Karpas-422 (cell line): Measurements from ENCODE around the gene ADRA2B. TPM values are rescaled to one million over a fixed set of nuclear protein-coding genes. Genes with fewer than 3 reads are reported as not detected.

Experiments
- DNase-seq: peaks from one replicate; pipeline ENCODE4 v3.0.0-alpha.2; 2015
- H2AFZ ChIP-seq: fragments of 200-600 bp; sonication (generic); 2 replicates; pipeline ENCODE4 v1.6.1; 2014; ENCODE audit warnings: antibody characterized with exemption, low read length, mixed read lengths
- H3K27ac ChIP-seq: fragments of 200-600 bp; sonication (generic); 2 replicates; pipeline ENCODE4 v1.5.1; 2014; ENCODE audit warnings: mild to moderate bottlenecking, low read length, moderate library complexity
- H3K27me3 ChIP-seq: fragments of 200-600 bp; sonication (generic); 2 replicates; pipeline ENCODE4 v1.6.1; 2014; ENCODE audit warnings: low read length, mixed read lengths
- H3K36me3 ChIP-seq: fragments of 200-600 bp; sonication (generic); 2 replicates; pipeline ENCODE4 v1.6.1; 2014; ENCODE audit warnings: low read length, mixed read lengths; ENCODE audit not compliant: insufficient read depth
- H3K4me1 ChIP-seq: fragments of 200-600 bp; sonication (generic); 2 replicates; pipeline ENCODE4 v1.6.1; 2014; ENCODE audit warnings: mild to moderate bottlenecking, low read length, mixed read lengths
- H3K4me2 ChIP-seq: fragments of 200-600 bp; sonication (generic); 2 replicates; pipeline ENCODE4 v1.6.1; 2014; ENCODE audit warnings: low read length, low read depth, mild to moderate bottlenecking; ENCODE audit not compliant: poor library complexity, severe bottlenecking
- H3K4me3 ChIP-seq: fragments of 200-600 bp; sonication (generic); 2 replicates; pipeline ENCODE4 v1.5.1; 2014; ENCODE audit warnings: mild to moderate bottlenecking, antibody characterized with exemption, low read length, mixed read lengths
- H3K79me2 ChIP-seq: fragments of 200-600 bp; sonication (generic); 2 replicates; pipeline ENCODE4 v1.6.1; 2014; ENCODE audit warnings: mild to moderate bottlenecking, low read length, mixed read lengths
- H3K9ac ChIP-seq: fragments of 200-600 bp; sonication (generic); 2 replicates; pipeline ENCODE4 v1.6.0; 2014; ENCODE audit warnings: low read length
- H3K9me2 ChIP-seq: fragments of 200-600 bp; sonication (generic), shearing (Covaris generic); replicated peaks from 2 replicates; pipeline ENCODE4 v1.6.0; 2014; ENCODE audit warnings: mild to moderate bottlenecking, low read length, moderate library complexity; ENCODE audit not compliant: insufficient read depth
- H3K9me3 ChIP-seq: fragments of 300-700, 200-600 bp; sonication (generic); 2 replicates; pipeline ENCODE4 v1.6.1; 2014; ENCODE audit warnings: low read length, mixed read lengths
- H4K20me1 ChIP-seq: fragments of 200-600 bp; sonication (generic); 2 replicates; pipeline ENCODE4 v1.6.1; 2014; ENCODE audit warnings: mild to moderate bottlenecking, antibody characterized with exemption, low read length, low read depth; ENCODE audit not compliant: insufficient read depth
- total RNA-seq: library from RNA; depleted of rRNA; stranded (reverse); fragments of >200 nt; shearing (Covaris generic); gene quantifications from 2 replicates; pipeline ENCODE4 v1.2.3, GENCODE V29; 2014; ENCODE audit warnings: low replicate concordance

The ADRA2B gene
- total RNA-seq, 1 experiment from 2014 or later = not detected

DNA sequence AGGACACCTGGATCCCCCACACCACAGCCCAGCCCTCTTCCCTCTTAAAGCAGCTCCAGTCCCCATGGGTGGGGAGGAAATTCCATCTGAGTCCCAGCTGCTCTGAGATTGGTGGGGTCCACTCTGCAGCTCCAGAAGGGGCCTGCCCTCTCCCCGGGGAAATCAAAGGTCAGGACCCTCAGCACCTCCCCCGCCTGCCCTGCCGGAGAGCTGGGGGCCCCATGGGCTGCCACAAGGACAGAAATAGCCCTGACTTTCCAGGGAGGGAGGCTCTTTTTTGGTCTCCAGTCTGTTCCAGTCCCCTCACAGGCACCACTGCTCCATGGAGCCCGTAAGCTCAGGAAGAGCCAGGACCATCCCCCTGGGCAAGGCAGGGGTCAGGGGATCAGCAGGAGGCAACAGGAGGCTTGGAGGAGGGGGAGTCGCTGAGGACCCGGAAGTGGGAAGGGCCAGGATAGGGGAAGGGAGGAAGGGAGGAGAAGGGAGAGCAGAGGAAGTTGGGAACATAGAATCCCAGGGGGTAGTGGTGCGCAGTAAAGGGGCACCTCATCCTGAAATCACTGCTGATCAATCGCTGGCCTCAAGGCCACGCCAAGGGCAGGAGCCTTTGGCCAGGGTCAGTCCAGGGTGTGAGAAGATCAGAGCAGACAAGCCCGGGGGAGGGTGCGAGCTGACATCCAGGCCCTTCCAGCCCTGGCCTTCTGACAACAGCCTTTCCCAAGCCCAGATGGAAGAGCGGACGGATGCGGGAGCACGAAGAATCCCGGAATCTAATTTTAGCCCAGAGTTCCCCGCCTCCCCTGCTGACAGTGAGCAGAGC, 7.6 kb downstream of the ADRA2B start:
- H3K9ac ChIP-seq = no peak overlapping the region
- no peaks in the 10 kb centered on the region for H3K4me1 ChIP-seq
- H3K27me3 ChIP-seq = no peaks in the 10 kb centered on the region
- no peak for DNase-seq
- no peaks in the 10 kb centered on the region for H4K20me1 ChIP-seq
- H2AFZ ChIP-seq = no peak overlapping the region
- no peak overlapping the region for H3K4me2 ChIP-seq
- H3K36me3 ChIP-seq = no peaks in the 10 kb centered on the region
- no peak overlapping the region for H3K4me3 ChIP-seq
- no peaks in the 10 kb centered on the region for H3K9me2 ChIP-seq
- no peaks in the 10 kb centered on the region for H3K79me2 ChIP-seq
- H3K27ac ChIP-seq = no peak overlapping the region
- peaks cover 6% of the 10 kb centered on the region; the same call in 1 of the 2 replicates for H3K9me3 ChIP-seq

- no peak overlapping the region for H3K27ac ChIP-seq
- no peak overlapping the region for H2AFZ ChIP-seq
- no peaks in the 10 kb centered on the region for H3K27me3 ChIP-seq
- no peak overlapping the region for H3K4me2 ChIP-seq
- peaks cover 6% of the 10 kb centered on the region; the same call in 1 of the 2 replicates for H3K9me3 ChIP-seq
- no peaks in the 10 kb centered on the region for H3K79me2 ChIP-seq
- DNase-seq = no peak
- no peaks in the 10 kb centered on the region for H3K4me1 ChIP-seq
- H3K4me3 ChIP-seq = no peak overlapping the region
- no peaks in the 10 kb centered on the region for H4K20me1 ChIP-seq
- no peak overlapping the region for H3K9ac ChIP-seq
- H3K36me3 ChIP-seq = no peaks in the 10 kb centered on the region
- no peaks in the 10 kb centered on the region for H3K9me2 ChIP-seq
These were observed 8.2 kb downstream of the ADRA2B start for GRCh38 chr2:96108151-96108540.

- no peak overlapping the region for H3K9ac ChIP-seq
- H3K36me3 ChIP-seq = no peaks in the 10 kb centered on the region
- H3K4me2 ChIP-seq = no peak overlapping the region
- H3K27ac ChIP-seq = no peak overlapping the region
- H4K20me1 ChIP-seq = no peaks in the 10 kb centered on the region
- H3K4me3 ChIP-seq = no peak overlapping the region
- H2AFZ ChIP-seq = no peak overlapping the region
- no peak for DNase-seq
- no peaks in the 10 kb centered on the region for H3K79me2 ChIP-seq
- peaks cover 6% of the 10 kb centered on the region; the same call in 1 of the 2 replicates for H3K9me3 ChIP-seq
- no peaks in the 10 kb centered on the region for H3K4me1 ChIP-seq
- H3K27me3 ChIP-seq = no peaks in the 10 kb centered on the region
- no peaks in the 10 kb centered on the region for H3K9me2 ChIP-seq
These were observed 8.7 kb downstream of the ADRA2B start for GRCh38 chr2:96107708-96108065.

- Histone ChIP-seq H3K4me1 (no peaks in the 10 kb centered on the region), H3K79me2 (no peaks in the 10 kb centered on the region), H3K36me3 (no peaks in the 10 kb centered on the region), H3K27ac (no peak overlapping the region), H3K27me3 (no peaks in the 10 kb centered on the region), H3K4me2 (no peak overlapping the region), H3K9me2 (no peaks in the 10 kb centered on the region), H2AFZ (no peak overlapping the region), H3K9me3 (peaks cover 6% of the 10 kb centered on the region; the same call in 1 of the 2 replicates), H4K20me1 (no peaks in the 10 kb centered on the region), H3K4me3 (no peak overlapping the region), H3K9ac (no peak overlapping the region)
- no peak for DNase-seq
These were observed 9.2 kb downstream of the ADRA2B start for GRCh38 chr2:96106991-96107707.

DNA sequence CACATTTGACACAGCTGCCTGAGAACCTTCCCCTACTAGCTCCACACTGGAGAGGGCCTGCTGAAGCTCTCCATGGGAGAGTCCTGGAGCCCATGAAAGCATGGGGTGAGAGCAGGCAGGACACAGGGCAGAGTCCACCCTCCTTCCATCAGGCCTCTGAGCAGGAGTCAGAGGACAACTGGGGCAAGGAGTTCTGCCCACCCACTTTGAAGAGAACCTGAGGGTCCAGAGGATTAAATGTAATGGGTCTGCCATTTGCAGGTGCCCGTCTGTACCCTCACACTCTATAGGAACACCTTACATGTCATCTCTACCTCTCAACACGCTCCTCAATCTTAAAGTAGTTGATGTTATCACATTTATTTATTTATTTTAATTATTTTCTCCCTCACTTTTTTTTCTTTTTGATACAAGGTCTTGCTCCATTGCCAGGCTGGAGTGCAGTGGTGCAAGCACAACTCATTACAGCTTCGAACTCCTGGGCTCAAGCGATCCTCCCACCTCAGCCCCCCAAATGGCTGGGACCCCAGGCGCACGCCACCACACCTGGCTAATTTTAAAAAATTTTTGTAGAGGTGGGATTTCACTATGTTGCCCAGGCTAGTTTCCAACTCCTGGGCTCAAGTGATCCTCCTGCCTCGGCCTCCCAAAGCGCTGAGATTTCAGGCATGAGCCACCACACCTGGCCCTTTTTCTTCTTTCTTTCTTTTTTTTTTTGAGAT, 10.2 kb downstream of the ADRA2B start:
- no peak overlapping the region for H2AFZ ChIP-seq
- H3K27ac ChIP-seq = no peak overlapping the region
- peaks cover 6% of the 10 kb centered on the region; the same call in 1 of the 2 replicates for H3K9me3 ChIP-seq
- H3K9ac ChIP-seq = no peak overlapping the region
- no peaks in the 10 kb centered on the region for H3K79me2 ChIP-seq
- no peaks in the 10 kb centered on the region for H3K27me3 ChIP-seq
- DNase-seq = no peak
- no peaks in the 10 kb centered on the region for H4K20me1 ChIP-seq
- H3K4me1 ChIP-seq = no peaks in the 10 kb centered on the region
- H3K4me2 ChIP-seq = no peak overlapping the region
- H3K4me3 ChIP-seq = no peak overlapping the region
- no peaks in the 10 kb centered on the region for H3K9me2 ChIP-seq
- no peaks in the 10 kb centered on the region for H3K36me3 ChIP-seq

DNA sequence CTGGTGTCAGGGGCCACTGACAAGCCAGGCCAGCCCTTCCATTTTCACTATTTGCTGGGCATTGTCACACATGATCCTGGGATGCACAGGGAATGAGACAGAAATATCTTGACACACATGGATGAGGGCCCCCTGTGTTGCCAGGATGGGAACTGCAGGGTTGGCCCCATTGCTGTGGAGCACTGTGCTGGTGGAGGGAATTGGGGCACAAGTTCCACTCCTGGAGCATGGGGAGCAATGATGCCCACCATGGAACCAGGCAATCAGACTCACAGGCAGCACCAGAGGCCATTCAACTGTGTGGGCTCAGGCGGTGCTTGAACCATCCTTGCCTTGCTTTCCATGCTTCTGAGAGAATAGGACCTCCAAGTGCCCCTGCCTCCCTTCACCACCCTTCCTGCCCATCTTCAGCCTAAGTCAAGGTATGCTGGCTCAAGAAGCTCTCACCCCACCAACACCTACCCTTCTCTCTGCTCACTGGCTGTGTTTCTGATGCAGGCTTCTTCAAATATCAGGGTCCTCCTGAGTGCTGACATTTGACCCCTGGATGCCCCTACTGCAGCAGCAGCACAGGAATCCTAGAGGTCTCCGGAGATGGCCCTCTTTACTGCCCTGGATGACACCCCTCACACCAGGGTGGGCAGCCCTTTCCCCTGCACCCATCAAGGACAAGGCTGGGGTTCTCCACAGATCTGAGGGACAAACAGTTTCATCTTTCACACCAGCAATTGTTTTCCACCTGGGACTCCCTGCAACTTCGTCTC, 11.0 kb downstream of the ADRA2B start:
- Histone ChIP-seq H2AFZ (no peak overlapping the region), H3K9me2 (no peaks in the 10 kb centered on the region), H3K27me3 (no peaks in the 10 kb centered on the region), H3K79me2 (no peaks in the 10 kb centered on the region), H3K4me2 (no peak overlapping the region), H3K4me1 (no peaks in the 10 kb centered on the region), H3K36me3 (no peaks in the 10 kb centered on the region), H4K20me1 (no peaks in the 10 kb centered on the region), H3K9me3 (peaks cover 6% of the 10 kb centered on the region; the same call in 1 of the 2 replicates), H3K4me3 (no peak overlapping the region), H3K9ac (no peak overlapping the region), H3K27ac (no peak overlapping the region)
- DNase-seq = no peak

- Histone ChIP-seq H3K27me3 (no peaks in the 10 kb centered on the region), H3K9me2 (no peaks in the 10 kb centered on the region), H3K4me2 (no peak overlapping the region), H2AFZ (no peak overlapping the region), H3K4me1 (no peaks in the 10 kb centered on the region), H3K27ac (no peak overlapping the region), H3K79me2 (no peaks in the 10 kb centered on the region), H3K9me3 (peaks cover 6% of the 10 kb centered on the region; the same call in 1 of the 2 replicates), H3K36me3 (no peaks in the 10 kb centered on the region), H3K4me3 (no peak overlapping the region), H3K9ac (no peak overlapping the region), H4K20me1 (no peaks in the 10 kb centered on the region)
- no peak for DNase-seq
These were observed 11.9 kb downstream of the ADRA2B start for GRCh38 chr2:96104487-96104861.
